DMS153 (cell line): ENCODE results near the gene ARHGEF4.

ENCODE experiments used
- DNase-seq: peaks from one replicate; lab custom pipeline; 2025; lab: John Stamatoyannopoulos, UW

Gene ARHGEF4

DNA sequence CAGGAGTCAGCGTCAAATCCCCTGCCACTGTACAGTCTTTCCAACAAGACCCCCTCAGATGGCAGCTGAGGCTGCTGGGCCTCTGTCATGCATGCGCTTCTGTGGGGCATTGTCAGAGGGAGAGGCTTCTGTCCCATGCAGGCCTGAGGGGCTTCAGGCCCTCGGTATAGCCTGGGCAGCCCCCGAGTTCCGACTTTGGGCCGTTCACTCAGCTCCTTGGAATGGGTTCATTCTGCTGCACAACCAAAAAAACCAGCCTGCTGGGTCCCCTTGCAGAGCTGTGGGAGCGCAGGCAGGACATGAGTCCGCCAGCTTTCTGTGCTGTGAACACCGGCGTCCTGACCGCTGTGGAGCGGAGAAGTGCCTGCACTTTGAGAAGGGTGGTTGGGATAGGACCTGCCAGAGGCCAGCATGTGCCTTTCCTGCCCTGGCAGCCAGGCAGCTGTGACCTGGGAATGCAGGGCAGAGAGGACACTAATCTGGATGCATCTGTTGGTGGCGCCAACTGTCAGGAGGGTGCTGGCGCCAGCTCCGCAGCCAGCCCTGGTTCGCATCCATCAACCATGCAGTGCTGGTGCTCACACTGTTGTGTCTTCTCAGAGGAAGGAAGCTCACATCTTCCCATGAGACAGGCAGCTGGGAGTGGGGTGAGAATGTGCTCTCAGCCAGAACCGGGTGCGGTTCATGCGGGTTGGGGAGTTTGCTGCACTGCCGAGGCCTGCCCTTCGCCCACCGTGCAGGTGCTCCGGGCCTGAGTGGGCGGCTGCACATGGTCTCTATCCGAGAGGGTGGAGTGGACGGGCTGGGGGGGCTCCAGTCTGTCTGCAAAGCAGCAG, 14.3 kb downstream of the ARHGEF4 start:
- no peak for DNase-seq

DNA sequence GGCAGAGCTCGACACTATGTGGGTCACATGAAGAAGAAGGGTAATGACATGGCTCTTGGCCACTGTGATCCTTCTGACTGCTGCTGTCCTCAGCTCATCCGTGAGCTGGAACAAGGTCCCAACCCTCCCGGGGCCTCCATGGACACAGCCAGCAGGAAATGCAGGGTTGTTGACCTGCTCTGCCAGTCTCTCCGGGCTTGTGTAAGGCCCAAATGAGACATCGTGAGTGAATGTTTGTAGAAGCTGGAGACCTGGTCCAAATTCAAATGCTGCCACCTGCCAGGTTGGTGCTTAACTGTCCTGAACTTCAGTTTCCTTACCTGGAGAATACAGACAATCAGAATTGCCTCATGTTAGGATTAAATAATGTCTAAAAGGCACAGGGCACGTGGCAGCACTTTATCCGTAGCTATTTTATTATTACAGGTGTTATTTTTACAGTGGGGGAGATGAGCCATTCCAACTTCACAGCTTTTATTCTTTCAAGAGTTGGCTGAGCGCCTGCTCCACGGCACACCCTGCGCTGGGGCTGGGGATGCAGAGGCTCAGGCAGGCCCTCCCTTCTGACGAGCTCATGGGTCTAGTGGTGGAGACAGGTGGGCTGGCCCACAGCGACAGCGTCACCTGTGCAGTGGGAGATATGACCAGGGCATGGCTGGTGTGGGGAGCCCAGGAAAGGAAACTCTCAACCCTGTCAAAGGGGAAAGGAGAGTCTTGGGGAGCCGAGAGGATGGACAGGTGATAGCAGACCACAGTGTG, 15.1 kb downstream of the ARHGEF4 start:
- no peak for DNase-seq

GRCh38 chr2:130852521-130853115, 15.9 kb downstream of the ARHGEF4 start:
- DNase-seq = no peak

DNA sequence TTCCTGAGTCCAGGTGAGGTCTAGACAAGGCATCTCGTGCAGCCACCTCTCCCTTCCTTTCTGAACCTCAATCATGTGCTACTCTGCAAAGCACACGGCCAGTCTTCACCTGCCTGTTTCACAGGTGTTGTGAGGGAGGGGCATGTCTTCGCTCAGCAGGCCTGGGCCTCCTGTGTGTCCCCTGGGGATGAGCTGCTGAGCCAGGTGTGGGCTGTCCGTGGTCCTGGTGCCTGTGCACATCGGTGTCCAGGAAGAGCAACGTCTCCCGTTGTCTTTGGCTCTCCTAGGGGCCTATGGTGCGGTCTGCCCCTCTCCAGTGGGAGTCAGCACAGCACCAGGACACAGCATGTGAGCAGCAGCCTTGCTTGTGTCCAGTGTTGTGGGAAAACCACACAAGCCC, 16.7 kb downstream of the ARHGEF4 start:
- peak; percentile 45 for DNase-seq

- no peak for DNase-seq
Observed at GRCh38 chr2:130854301-130854700, 17.6 kb downstream of the ARHGEF4 start.

- DNase-seq = peak; percentile 89
Observed at GRCh38 chr2:130864830-130865800, 28.4 kb downstream of the ARHGEF4 start.

DNA sequence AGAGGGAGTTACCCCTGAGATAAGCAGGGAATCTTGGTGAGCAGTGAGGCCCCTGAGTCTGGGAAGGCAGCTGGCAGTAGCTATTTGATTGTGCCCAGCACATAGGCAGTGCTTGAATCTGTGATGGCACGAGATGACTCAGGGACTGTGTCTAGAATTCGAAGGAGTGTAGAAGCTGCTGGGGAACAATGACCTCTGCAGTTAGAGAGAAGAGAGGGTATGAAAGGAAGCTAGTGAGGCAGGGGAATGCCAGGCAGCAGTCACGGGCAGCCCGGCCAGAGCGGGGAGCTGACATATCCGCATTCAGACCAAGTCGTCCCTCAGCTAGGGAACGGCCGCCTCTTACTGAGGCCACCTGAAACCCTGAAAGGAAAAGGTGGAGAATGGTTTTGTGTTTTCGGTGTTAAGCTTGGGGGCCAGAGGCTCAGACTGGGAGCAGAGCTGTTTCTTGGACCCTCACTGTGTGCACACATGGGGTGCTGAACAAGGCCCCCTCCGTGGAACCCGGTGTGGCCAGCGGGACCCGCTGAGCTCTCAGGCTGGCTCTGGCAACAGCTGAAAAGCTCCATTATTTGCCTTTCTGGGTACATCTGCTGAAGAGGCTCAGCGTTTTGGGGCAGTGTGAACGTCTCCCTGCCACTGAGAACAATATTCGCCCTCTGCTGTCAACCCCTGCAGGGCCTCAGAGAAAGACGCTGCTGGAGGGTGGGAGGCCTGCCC, 32.9 kb downstream of the ARHGEF4 start:
- DNase-seq = no peak

DNA sequence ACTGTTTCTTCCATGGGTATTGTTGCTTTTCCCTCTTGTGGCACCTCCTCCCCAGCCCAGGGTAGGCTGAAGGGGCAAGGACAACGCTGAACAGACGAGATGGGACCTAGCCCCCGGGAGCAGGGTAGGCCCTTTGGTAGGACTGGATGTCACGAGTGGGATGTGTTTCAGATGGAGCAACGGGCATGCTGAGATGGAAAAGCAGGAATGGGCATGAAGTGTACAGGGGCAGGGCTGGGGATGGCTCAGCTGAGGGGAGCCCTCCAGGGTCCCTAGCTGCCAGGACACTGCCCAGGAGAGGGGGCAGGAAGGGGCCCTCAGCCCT, 33.4 kb downstream of the ARHGEF4 start:
- no peak for DNase-seq

GRCh38 chr2:130870779-130871178, 34.1 kb downstream of the ARHGEF4 start:
- no peak for DNase-seq

DNA sequence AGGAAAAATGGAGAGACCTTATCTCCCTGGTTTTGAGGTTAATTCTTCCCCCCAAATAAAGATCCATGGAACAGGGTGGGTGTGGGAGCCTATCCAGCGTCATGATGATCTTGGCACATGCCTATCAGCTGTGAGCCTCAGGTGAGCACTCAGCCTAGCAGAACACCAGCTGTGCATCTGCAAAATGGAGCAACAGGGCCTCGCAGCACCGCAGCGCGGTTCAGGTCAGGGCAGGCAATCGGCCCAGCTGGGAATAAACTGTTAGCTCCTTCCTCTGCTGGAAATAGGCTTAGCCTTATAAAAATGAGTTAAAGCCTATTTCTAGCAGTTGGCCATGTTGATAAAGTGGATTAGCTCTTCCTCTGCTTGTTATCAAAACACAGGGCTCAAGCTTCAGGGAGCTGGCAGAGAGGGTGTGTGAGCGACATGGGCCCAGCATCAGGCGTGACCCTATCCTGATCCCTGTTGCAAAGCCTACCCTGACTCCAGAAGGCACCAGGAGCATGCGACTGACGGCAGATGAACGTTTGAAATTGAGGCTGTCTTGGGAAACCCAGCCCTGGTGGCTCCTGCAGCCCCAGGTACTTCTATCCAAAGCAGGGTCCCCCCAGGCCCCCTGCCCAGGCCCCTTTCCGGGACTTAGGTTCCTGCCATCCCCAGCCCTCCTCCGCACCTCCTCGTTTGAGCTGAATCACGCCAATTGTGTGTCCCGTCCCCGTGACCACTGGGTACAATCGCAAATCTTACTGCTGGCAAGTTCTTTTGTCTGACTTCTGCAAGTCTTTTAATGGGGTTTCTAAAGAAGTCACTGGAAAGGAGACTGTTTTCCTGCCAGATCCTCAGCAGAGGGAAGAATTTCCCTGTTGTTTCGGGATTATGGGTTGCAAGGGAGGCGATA, 35.4 kb downstream of the ARHGEF4 start:
- DNase-seq = no peak

GRCh38 chr2:130872741-130873125, 36.0 kb downstream of the ARHGEF4 start:
- DNase-seq = no peak

GRCh38 chr2:130873700-130874346, 37.1 kb downstream of the ARHGEF4 start:
- DNase-seq = no peak

DNA sequence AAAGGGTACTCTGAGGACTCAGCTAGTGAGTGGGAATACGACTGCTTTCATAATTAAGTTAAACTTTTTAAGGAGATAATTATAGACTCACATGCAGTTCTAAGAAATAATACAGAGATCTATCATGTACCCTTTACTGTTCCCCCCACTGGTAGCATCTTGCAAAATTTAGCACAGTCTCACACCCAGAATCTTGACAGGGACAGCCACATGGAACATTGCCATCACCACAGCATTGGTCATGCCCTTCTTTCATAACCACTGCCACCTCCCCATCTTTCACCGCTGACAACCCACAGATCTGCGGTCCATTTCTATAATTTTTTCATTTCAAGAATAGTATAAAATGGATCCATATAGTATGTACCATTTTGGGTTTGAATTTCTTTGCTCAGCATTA, 37.8 kb downstream of the ARHGEF4 start:
- no peak for DNase-seq

- no peak for DNase-seq
Observed at GRCh38 chr2:130875935-130876334, 39.2 kb downstream of the ARHGEF4 start.

GRCh38 chr2:130877258-130877657, 40.5 kb downstream of the ARHGEF4 start:
- no peak for DNase-seq

DNA sequence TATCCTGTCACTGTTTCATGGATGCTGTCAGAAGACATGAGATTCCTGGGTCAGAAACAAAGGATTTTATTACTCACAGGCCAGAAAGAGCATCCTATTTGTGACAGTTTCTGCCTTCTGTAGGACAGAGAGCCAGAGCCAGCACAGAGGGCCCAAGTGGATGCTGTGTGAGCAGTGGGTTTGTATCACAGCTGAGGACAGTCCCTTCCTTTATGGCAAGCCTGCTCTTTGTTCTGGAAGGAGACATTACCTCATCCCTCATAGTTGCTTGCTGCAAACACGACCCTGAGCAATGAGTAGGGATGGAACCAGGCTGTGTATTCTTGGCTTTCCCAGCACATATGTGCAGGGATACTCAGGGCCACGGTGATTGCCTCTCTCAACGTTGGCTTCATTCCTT, 41.6 kb downstream of the ARHGEF4 start:
- no peak for DNase-seq

- no peak for DNase-seq
Observed at GRCh38 chr2:130878933-130879332, 42.2 kb downstream of the ARHGEF4 start.

GRCh38 chr2:130882111-130882690, 45.5 kb downstream of the ARHGEF4 start:
- DNase-seq = no peak

DNA sequence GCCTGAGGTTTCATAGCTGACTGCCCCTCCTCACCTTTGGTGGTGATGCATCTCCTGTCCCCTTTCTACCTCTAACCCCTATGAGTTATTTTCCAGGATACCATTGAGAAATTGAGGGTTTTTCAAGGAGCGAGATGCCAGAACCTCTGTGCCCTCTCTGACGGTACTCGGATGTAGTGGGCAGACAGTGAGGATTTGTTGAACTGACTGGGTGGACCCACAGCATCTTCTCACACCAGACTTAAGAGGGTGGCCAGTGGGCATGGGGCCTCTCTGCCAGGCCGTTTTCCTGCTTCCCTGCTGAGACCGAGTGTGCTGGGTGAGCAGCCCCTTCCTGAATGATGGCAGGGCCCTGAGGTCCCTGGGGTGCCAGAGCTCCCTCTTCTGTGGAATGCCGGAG, 46.3 kb downstream of the ARHGEF4 start:
- no peak for DNase-seq
